Mononuclear cell (primary cell): ENCODE results near the gene GABRR2. TPM values are rescaled to one million over a fixed set of nuclear protein-coding genes. Genes with fewer than 3 reads are reported as not detected.

Experiments used
- H3K27me3 ChIP-seq: 2 replicates; pipeline ENCODE4 v1.6.0; 2011; ENCODE audit warnings: low read length, control low read depth; ENCODE audit not compliant: insufficient read depth
- H3K4me1 ChIP-seq: 2 replicates; pipeline ENCODE4 v1.5.1; 2011; ENCODE audit warnings: mild to moderate bottlenecking, low read length, control low read depth; ENCODE audit not compliant: insufficient read depth
- H3K4me3 ChIP-seq: 2 replicates; pipeline ENCODE4 v1.5.1; 2011; ENCODE audit warnings: mild to moderate bottlenecking, low read length, moderate library complexity
- H3K9me3 ChIP-seq: 2 replicates; pipeline ENCODE4 v1.5.1; 2011; ENCODE audit warnings: low read depth, mild to moderate bottlenecking, control low read depth, low read length
- total RNA-seq: library from RNA; depleted of rRNA; stranded (reverse); fragments of >200 nt; gene quantifications from one replicate; pipeline ENCODE4 v1.2.3, GENCODE V29; 2012

The GABRR2 gene
- total RNA-seq, 1 donor, result 0.63 TPM

- no peaks in the 10 kb centered on the region for H3K27me3 ChIP-seq
- H3K4me1 ChIP-seq, result peaks cover 58% of the 10 kb centered on the region
- H3K4me3 ChIP-seq, result no peak overlapping the region
- no peaks in the 10 kb centered on the region for H3K9me3 ChIP-seq
Measured at GRCh38 chr6:89348372-89348771, 33.3 kb upstream of the GABRR2 start.

GRCh38 chr6:89347825-89348224, 32.7 kb upstream of the GABRR2 start:
- Histone ChIP-seq H3K4me3 (no peak overlapping the region), H3K9me3 (no peaks in the 10 kb centered on the region), H3K4me1 (peaks cover 55% of the 10 kb centered on the region), H3K27me3 (no peaks in the 10 kb centered on the region)

GRCh38 chr6:89346433-89346832, 31.3 kb upstream of the GABRR2 start:
- peaks cover 55% of the 10 kb centered on the region for H3K4me1 ChIP-seq
- H3K9me3 ChIP-seq, result no peaks in the 10 kb centered on the region
- no peak overlapping the region for H3K4me3 ChIP-seq
- H3K27me3 ChIP-seq, result no peaks in the 10 kb centered on the region

- Histone ChIP-seq H3K4me3 (no peak overlapping the region), H3K4me1 (peaks cover 1% of the 10 kb centered on the region), H3K27me3 (no peaks in the 10 kb centered on the region), H3K9me3 (no peaks in the 10 kb centered on the region)
Measured at GRCh38 chr6:89339565-89339964, 24.5 kb upstream of the GABRR2 start.

GRCh38 chr6:89335164-89335563, 20.1 kb upstream of the GABRR2 start:
- no peak overlapping the region for H3K4me3 ChIP-seq
- H3K9me3 ChIP-seq, result no peaks in the 10 kb centered on the region
- no peaks in the 10 kb centered on the region for H3K27me3 ChIP-seq
- H3K4me1 ChIP-seq, result no peaks in the 10 kb centered on the region

GRCh38 chr6:89330910-89331309, 15.8 kb upstream of the GABRR2 start:
- no peaks in the 10 kb centered on the region for H3K4me1 ChIP-seq
- H3K4me3 ChIP-seq, result no peak overlapping the region

GRCh38 chr6:89328976-89329375, 13.9 kb upstream of the GABRR2 start:
- Histone ChIP-seq H3K4me1 (peaks cover 4% of the 10 kb centered on the region), H3K4me3 (no peak overlapping the region), H3K27me3 (no peaks in the 10 kb centered on the region), H3K9me3 (no peaks in the 10 kb centered on the region)

More at GRCh38 chr6:89330910-89331309, 15.8 kb upstream of the GABRR2 start:
- Histone ChIP-seq H3K9me3 (no peaks in the 10 kb centered on the region), H3K27me3 (no peaks in the 10 kb centered on the region)

- Histone ChIP-seq H3K27me3 (no peaks in the 10 kb centered on the region), H3K4me1 (peaks cover 38% of the 10 kb centered on the region), H3K4me3 (no peak overlapping the region), H3K9me3 (no peaks in the 10 kb centered on the region)
Measured at GRCh38 chr6:89324304-89324703, 9.2 kb upstream of the GABRR2 start.

GRCh38 chr6:89323511-89323971, 8.4 kb upstream of the GABRR2 start:
- no peak overlapping the region for H3K4me3 ChIP-seq
- H3K27me3 ChIP-seq, result no peaks in the 10 kb centered on the region
- no peaks in the 10 kb centered on the region for H3K9me3 ChIP-seq
- H3K4me1 ChIP-seq, result peaks cover 38% of the 10 kb centered on the region

GRCh38 chr6:89321131-89321970, 6.3 kb upstream of the GABRR2 start:
- Histone ChIP-seq H3K4me1 (peaks cover 38% of the 10 kb centered on the region), H3K4me3 (no peak overlapping the region), H3K27me3 (no peaks in the 10 kb centered on the region)

GRCh38 chr6:89320012-89320559, 5.0 kb upstream of the GABRR2 start:
- peaks cover 38% of the 10 kb centered on the region for H3K4me1 ChIP-seq
- H3K9me3 ChIP-seq, result no peaks in the 10 kb centered on the region
- H3K27me3 ChIP-seq, result no peaks in the 10 kb centered on the region
- H3K4me3 ChIP-seq, result no peak overlapping the region

More at GRCh38 chr6:89321131-89321970, 6.3 kb upstream of the GABRR2 start:
- no peaks in the 10 kb centered on the region for H3K9me3 ChIP-seq

GRCh38 chr6:89317067-89317466, 2.0 kb upstream of the GABRR2 start:
- no peaks in the 10 kb centered on the region for H3K9me3 ChIP-seq
- H3K4me3 ChIP-seq, result no peak overlapping the region
- no peaks in the 10 kb centered on the region for H3K27me3 ChIP-seq
- H3K4me1 ChIP-seq, result peaks cover 23% of the 10 kb centered on the region

GRCh38 chr6:89314692-89315091, 407 bp downstream of the GABRR2 start:
- H3K4me3 ChIP-seq, result no peak overlapping the region
- H3K9me3 ChIP-seq, result no peaks in the 10 kb centered on the region
- H3K4me1 ChIP-seq, result peaks cover 17% of the 10 kb centered on the region
- no peaks in the 10 kb centered on the region for H3K27me3 ChIP-seq

GRCh38 chr6:89313006-89313405, 2.1 kb downstream of the GABRR2 start:
- Histone ChIP-seq H3K9me3 (no peaks in the 10 kb centered on the region), H3K4me1 (peaks cover 31% of the 10 kb centered on the region), H3K27me3 (no peaks in the 10 kb centered on the region), H3K4me3 (no peak overlapping the region)

- Histone ChIP-seq H3K4me1 (peaks cover 32% of the 10 kb centered on the region), H3K9me3 (no peaks in the 10 kb centered on the region), H3K27me3 (no peaks in the 10 kb centered on the region), H3K4me3 (no peak overlapping the region)
Measured at GRCh38 chr6:89311853-89312531, 3.1 kb downstream of the GABRR2 start.
